NCI-H1092 (cell line): ENCODE results near the gene ZNF383.
"Not testable (repeated sequence)": the region's sequence is repeated elsewhere in the genome, so short reads cannot be mapped to it uniquely, and the experiment has no call there.

ENCODE experiments used
- DNase-seq: peaks from one replicate; lab custom pipeline; 2025; lab: John Stamatoyannopoulos, UW

ZNF383 gene

DNA sequence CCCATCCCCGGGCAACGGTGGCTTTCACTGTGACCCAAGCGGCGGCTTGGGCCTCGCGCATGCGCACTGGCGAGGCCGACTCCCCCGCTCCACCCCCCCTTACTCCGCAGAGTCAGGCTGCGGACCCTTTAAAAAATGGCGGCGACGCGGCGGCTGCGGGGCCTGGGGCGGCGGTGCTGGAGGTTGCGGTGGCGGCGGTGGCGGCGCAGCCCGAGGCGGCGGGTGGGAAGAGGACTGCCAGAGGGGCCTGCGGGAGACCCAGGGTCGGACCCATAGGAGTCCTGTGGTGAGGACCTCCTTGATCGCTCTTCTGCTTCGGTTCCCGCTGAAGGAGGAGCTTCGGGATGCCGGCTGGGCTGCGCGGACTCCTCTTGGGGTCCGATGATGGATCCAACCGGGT, 76.2 kb downstream of the ZNF383 start:
- not testable (repeated sequence) for DNase-seq
